ENCODE results near the gene CHSY3. TPM values are rescaled to one million over a fixed set of nuclear protein-coding genes. Genes with fewer than 3 reads are reported as not detected.

Gene CHSY3
- total RNA-seq, 4 donors from 2014 or later: 1.3 to 2.1 (median 1.5) TPM

- H3K27ac ChIP-seq: no peak overlapping the region
- no peak for DNase-seq (ENCODE audit: low spot score in 2 of 2)
- TF ChIP-seq POLR2AphosphoS5 (IDR thresholded peaks at IDR 0.05) (no peak), CTCF (IDR thresholded peaks at IDR 0.05) (no peak), EP300 (IDR thresholded peaks at IDR 0.05) (no peak), POLR2A (IDR thresholded peaks at IDR 0.05) (no peak)
- no peak overlapping the region for H3K4me3 ChIP-seq
- no peaks in the 10 kb centered on the region for H3K27me3 ChIP-seq
- no peaks in the 10 kb centered on the region for H3K9me3 ChIP-seq
- H3K36me3 ChIP-seq: no peaks in the 10 kb centered on the region
- peaks cover 3% of the 10 kb centered on the region for H3K4me1 ChIP-seq
- WGBS: 45% methylated on average over 5 of the region's 5 CpGs
Observed at GRCh38 chr5:130155345-130156011, 251.2 kb downstream of the CHSY3 start.

- no peaks in the 10 kb centered on the region for H3K4me1 ChIP-seq
- H3K36me3 ChIP-seq: no peaks in the 10 kb centered on the region
- H3K9me3 ChIP-seq: no peaks in the 10 kb centered on the region
- no peak overlapping the region for H3K27ac ChIP-seq
- DNase-seq (ENCODE audit: low spot score in 2 of 2): no peak
- no peaks in the 10 kb centered on the region for H3K27me3 ChIP-seq
- H3K4me3 ChIP-seq: no peak overlapping the region
- WGBS: 85% methylated on average over 3 of the region's 3 CpGs
- TF ChIP-seq EP300 (IDR thresholded peaks at IDR 0.05): no peak
- no peak for TF ChIP-seq POLR2A (IDR thresholded peaks at IDR 0.05)
- TF ChIP-seq POLR2AphosphoS5 (IDR thresholded peaks at IDR 0.05): no peak
- no peak for TF ChIP-seq CTCF (IDR thresholded peaks at IDR 0.05)
Observed at GRCh38 chr5:130158036-130158435, 253.8 kb downstream of the CHSY3 start.

GRCh38 chr5:130159968-130160367 lies 255.7 kb downstream of the CHSY3 start:
- DNase-seq (ENCODE audit: low spot score in 2 of 2): no peak
- WGBS: 88% methylated on average over 3 of the region's 3 CpGs
- Histone ChIP-seq H3K27ac (no peak overlapping the region), H3K4me1 (no peaks in the 10 kb centered on the region), H3K36me3 (no peaks in the 10 kb centered on the region), H3K4me3 (no peak overlapping the region), H3K27me3 (no peaks in the 10 kb centered on the region), H3K9me3 (no peaks in the 10 kb centered on the region)
- no peak for TF ChIP-seq CTCF (IDR thresholded peaks at IDR 0.05)
- TF ChIP-seq POLR2A (IDR thresholded peaks at IDR 0.05): no peak
- no peak for TF ChIP-seq POLR2AphosphoS5 (IDR thresholded peaks at IDR 0.05)
- TF ChIP-seq EP300 (IDR thresholded peaks at IDR 0.05): no peak

- no peak for DNase-seq (ENCODE audit: low spot score in 2 of 2)
- TF ChIP-seq EP300 (IDR thresholded peaks at IDR 0.05): no peak
- no peak for TF ChIP-seq POLR2AphosphoS5 (IDR thresholded peaks at IDR 0.05)
- no peak for TF ChIP-seq POLR2A (IDR thresholded peaks at IDR 0.05)
- no peak for TF ChIP-seq CTCF (IDR thresholded peaks at IDR 0.05)
- Histone ChIP-seq H3K27me3 (no peaks in the 10 kb centered on the region), H3K9me3 (no peaks in the 10 kb centered on the region), H3K27ac (no peak overlapping the region), H3K4me1 (no peaks in the 10 kb centered on the region), H3K4me3 (no peak overlapping the region), H3K36me3 (no peaks in the 10 kb centered on the region)
- WGBS: 76% methylated on average over 3 of the region's 3 CpGs
Observed at GRCh38 chr5:130164966-130165365, 260.7 kb downstream of the CHSY3 start.

GRCh38 chr5:130166839-130167490 lies 262.7 kb downstream of the CHSY3 start:
- no peaks in the 10 kb centered on the region for H3K4me1 ChIP-seq
- H3K9me3 ChIP-seq: no peaks in the 10 kb centered on the region
- no peak overlapping the region for H3K27ac ChIP-seq
- H3K27me3 ChIP-seq: no peaks in the 10 kb centered on the region
- whole genome bisulfite sequencing: 64% methylated on average over 1 of the region's 1 CpG
- no peak for DNase-seq (ENCODE audit: low spot score in 2 of 2)
- H3K4me3 ChIP-seq: no peak overlapping the region
- no peak for TF ChIP-seq POLR2AphosphoS5 (IDR thresholded peaks at IDR 0.05)
- no peak for TF ChIP-seq EP300 (IDR thresholded peaks at IDR 0.05)
- TF ChIP-seq POLR2A (IDR thresholded peaks at IDR 0.05): no peak
- no peak for TF ChIP-seq CTCF (IDR thresholded peaks at IDR 0.05)
- no peaks in the 10 kb centered on the region for H3K36me3 ChIP-seq

All from suprapubic skin (tissue), 4 donors.